SKM-1 (cell line): ENCODE data around the gene CATSPERB.
"Not testable (repeated sequence)": the region's sequence is repeated elsewhere in the genome, so short reads cannot be mapped to it uniquely, and the experiment has no call there.

ENCODE experiments used
- DNase-seq: peaks from one replicate; lab custom pipeline; 2025; ENCODE audit not compliant: unreplicated experiment; lab: John Stamatoyannopoulos, UW

CATSPERB gene

GRCh38 chr14:91739867-91740266 is 8.0 kb upstream of the CATSPERB start:
- not testable (repeated sequence) for DNase-seq

- DNase-seq: no peak
Measured at GRCh38 chr14:91737619-91738018, 5.7 kb upstream of the CATSPERB start.

- no peak for DNase-seq
Measured at GRCh38 chr14:91732859-91733477, 1.1 kb upstream of the CATSPERB start.

DNA sequence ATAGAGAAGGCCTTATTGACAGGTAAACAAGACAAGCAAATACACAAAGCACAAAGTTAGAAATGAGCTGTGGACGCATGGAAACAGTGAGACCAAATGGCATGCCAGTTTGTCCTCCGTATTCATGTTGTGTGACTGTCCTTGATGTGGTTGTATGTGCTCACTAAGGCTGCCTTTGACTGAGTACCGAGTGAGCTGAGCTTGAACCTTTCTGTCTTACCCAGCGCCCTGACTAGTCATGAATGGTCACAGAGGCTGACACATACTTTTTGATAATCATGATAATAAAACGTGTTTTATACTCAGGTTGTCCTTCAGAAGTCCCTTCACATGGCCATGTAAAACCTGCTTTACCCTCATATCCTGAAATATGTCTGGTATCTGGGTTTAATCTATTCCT is 553 bp upstream of the CATSPERB start:
- no peak for DNase-seq

GRCh38 chr14:91731018-91731417 is 868 bp downstream of the CATSPERB start:
- DNase-seq: no peak

- DNase-seq: no peak
Measured at GRCh38 chr14:91729756-91730155, 2.1 kb downstream of the CATSPERB start.

DNA sequence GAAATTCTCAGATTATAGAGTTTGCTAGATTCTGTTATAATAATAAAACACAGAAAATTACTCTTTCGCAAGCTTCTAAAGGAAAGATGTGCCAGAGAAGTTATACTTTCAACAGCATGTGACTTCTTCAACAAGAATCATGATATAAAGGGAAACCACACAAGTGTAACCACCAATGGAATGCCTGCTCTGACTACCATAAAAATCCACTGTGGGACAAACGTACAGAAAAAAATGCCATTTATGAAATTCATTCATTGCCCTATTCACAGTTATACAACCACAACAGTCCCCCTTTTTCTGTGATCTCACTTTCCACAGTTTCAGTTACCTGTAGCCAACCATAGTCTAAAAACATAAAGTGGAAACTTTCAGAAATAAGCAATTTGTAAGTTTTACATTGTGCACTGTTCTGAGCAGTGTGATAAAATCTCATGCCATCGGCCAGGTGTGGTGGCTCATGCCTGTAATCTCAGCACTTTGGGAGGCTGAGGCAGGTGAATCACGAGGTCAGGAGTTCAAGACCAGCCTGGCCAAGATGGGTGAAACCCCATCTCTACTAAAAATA is 3.2 kb downstream of the CATSPERB start:
- no peak for DNase-seq

DNA sequence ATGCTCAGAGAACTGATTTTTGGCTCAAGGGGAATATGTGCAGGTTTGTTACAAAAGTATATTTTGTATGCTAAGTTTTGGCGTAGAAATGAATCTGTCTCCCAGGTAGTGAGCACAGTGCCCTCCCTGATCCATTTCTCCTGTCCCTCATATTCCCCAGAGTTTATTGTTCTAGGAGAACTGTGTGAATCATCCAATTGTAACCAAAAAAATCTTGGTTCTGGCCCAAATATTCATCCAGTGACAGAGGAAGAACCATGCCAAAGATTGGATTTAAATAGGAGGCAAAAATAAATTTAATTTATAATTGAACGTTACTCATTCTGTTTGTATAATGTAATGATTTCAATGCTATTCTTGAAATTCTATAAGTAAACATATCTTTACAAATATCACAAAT is 4.8 kb downstream of the CATSPERB start:
- DNase-seq: no peak

DNA sequence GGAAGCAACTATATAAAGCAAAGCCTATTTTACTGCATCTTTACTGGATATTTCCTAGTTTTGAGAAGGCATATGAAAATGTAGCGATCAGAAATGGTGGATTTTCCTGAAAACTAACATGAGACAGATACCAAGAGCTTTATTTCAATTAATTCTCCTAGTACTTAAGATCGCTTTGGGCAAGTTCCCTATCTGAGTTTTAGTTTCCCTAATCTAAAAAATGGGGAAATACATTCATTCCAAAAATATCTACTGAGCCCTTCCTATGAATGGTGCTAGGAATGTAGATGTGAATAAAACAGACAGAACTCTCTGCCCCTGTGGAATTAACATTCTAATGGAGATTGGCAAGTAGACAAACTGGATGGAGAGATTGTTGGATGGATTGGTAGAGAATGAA is 8.4 kb downstream of the CATSPERB start:
- DNase-seq: no peak

DNA sequence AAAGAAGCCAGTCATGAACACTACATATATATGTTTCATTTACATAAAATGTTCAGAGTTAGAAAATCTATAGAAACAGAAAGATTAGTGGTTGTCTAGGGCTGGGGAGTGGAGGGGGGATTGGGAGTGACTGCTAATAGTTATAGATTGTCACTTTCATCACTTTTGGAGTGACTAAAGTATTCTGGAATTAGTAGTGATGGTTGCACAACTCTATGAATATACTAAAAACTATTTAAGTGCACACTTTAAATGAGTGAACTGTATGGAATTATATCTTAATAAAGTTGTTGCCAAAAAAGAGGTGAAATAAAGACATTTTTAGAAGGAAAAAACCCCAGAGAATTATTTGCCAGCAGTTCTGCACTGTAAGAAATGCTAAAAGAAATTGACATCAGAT is 9.5 kb downstream of the CATSPERB start:
- no peak for DNase-seq

DNA sequence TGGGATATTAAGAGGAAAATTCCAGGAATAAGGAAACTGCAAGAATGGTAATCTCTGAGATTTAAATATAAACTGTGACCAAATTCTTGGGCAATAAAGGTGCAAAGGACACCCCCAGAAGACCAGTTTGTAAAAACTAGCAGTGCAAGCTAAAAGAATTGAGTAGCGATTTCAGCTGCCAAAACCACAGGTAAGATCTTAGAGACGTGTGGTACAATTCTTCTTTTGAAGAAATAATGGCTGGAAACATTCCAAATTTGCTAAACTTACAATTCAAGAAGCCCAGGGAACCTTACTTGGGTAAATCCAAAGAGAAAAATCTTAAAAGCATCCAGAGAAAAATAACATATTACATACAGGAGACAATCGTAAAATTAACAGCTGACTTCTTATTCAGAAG is 12.0 kb downstream of the CATSPERB start:
- no peak for DNase-seq

- DNase-seq: no peak
Measured at GRCh38 chr14:91716999-91717398, 14.9 kb downstream of the CATSPERB start.

DNA sequence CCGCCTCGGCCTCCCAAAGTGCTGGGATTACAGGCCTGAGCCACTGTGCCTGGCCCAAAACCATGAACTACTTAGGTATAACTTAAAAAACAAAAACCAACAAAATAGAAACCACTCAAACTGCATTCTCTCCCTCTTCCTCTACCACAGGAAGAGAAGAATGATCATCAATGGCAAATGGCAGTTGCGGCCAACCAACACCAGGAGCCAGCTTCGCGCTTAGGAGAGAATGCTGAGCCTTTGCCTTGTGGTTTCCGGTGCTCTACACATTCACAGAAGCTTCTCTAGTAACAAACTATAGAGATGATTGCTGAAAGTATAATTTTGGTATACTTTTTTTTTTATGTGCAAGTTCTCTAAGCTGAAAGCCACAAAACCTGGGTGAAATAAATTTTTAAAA is 17.1 kb downstream of the CATSPERB start:
- no peak for DNase-seq

DNA sequence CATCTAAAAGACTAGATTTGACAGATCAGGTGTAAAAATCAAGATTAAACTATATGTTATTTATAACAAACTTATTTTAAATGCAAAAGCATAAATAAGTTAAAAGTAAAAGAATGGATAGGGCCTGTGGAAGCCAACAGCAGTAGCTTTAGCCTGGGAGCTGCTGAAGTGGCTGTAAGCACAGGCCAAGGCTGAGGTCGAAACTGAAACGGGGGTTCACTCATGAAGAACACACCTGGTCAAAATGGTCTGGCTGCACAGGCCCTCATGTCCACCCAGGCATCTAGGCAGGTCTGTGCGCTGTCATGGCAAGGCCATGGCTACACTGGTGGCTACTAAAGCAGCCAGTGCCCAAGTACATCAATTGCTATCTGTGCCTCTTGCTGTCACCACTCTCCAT is 23.1 kb downstream of the CATSPERB start:
- no peak for DNase-seq

DNA sequence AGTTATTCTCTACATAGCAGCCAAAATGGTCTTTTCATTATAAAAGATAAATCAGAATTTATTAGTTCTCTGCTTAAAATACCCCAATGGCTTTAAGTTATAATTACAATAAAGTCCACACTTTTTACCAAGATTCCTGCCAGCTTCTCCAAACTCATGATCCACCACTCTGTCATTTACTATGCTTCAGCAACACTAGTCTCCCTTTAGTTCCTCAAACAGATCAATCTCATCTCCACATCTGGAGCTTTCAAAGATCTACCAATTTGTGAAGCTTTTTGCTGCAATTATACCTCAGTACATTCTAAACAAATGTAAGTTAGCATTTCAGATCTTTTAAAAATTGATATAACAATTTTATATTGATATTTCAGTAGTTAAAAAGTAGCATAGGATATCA is 24.9 kb downstream of the CATSPERB start:
- DNase-seq: no peak

GRCh38 chr14:91694643-91695042 is 37.2 kb downstream of the CATSPERB start:
- DNase-seq: no peak

GRCh38 chr14:91693346-91693745 is 38.5 kb downstream of the CATSPERB start:
- no peak for DNase-seq

- DNase-seq: no peak
Measured at GRCh38 chr14:91692075-91692474, 39.8 kb downstream of the CATSPERB start.

- DNase-seq: no peak
Measured at GRCh38 chr14:91689608-91690007, 42.3 kb downstream of the CATSPERB start.

GRCh38 chr14:91687436-91687835 is 44.5 kb downstream of the CATSPERB start:
- DNase-seq: not testable (repeated sequence)

DNA sequence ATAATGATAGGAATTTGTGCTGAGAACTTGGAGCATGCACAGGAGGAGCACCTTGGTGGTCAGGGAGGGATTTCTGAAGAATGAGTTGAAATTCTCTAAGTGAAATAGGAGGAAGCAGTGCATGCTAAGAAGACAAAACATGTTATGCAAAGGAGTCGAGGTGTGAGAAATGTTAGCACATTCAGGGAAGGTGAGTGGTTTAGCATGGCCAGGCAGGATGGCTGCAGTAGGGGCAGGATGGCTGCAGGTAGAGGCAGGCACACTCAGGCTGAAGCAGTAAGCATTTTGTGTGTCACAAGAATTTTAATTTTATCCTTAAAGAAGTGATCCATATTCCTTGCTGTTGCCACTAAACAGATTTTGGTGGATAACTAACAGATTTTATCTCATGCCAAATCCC is 46.3 kb downstream of the CATSPERB start:
- DNase-seq: no peak

GRCh38 chr14:91681893-91682563 is 49.9 kb downstream of the CATSPERB start:
- no peak for DNase-seq

GRCh38 chr14:91681118-91681517 is 50.8 kb downstream of the CATSPERB start:
- DNase-seq: no peak
